GM18517 (cell line): ENCODE measurements around the gene PPL.
"Not testable (repeated sequence)": the region's sequence is repeated elsewhere in the genome, so short reads cannot be mapped to it uniquely, and the experiment has no call there.

Experiments
- ATAC-seq: cut with Tn5 transposase; IDR thresholded peaks from one replicate; pipeline ENCODE4 v1.9.1; 2021; ENCODE audit warnings: mild to moderate bottlenecking, moderate library complexity; ENCODE audit not compliant: unreplicated experiment

The PPL gene

DNA sequence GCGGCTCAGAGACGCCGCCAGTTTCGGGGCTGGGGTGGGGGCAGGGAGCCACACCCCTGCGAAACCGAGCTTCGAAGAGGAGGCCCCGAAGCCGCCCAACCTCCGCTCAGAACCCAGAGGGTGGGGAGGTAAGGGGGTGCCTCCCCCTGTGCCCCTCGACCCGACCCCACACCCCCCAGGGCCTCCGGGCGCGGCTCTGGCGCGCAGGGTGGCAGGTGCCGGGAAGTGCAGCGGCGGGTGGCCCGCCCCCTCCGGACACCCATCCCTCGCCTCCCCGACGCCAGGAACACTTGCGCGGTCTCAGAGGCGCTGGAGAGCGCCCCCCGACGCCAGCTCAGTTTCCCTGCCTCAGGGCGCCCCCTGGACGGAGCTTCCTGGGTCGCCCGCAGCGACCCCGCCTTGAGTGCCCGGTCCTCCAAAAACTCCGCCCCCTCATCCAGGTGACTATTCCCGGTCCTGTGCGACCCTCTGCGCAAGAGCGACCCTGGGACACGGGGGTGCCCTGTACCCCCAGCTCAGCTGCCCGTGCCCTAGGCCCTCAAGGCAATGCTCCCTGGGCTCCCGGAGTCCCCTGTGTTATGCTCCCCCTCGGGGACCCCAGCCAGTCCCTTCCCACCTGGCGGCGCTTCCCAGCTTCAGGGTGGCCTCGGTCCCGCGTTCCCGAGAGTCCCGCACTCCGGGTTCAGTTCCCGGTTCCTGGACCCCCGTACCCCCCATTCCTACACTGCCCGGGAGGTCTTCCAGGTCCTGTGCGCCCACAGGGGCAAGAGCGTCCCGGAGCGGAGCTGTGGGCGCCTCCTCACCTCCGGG is 562 bp downstream of the PPL start:
- ATAC-seq, result no peak

GRCh38 chr16:4935241-4935855 is 1.6 kb downstream of the PPL start:
- no peak for ATAC-seq

DNA sequence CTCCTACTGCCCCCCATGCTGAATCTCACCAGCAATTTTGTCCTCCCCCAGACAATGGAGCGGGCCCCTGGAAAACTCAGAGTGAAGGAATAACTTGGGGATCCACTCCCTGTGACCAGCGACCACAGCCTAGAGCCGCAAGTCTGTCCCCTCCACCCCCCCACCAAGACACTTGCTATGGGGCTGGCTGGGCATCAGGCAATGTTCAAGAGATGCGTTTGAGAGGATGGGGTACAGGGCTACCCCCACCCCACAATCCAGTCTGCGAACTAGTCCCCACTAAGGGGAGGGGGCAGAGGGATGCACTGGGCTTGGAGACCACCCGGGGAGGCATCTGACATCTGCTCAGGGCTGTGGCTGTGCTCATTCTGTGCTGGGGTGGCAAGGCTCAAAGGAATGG is 2.4 kb downstream of the PPL start:
- no peak for ATAC-seq

- no peak for ATAC-seq
Observed at GRCh38 chr16:4933871-4934395, 3.0 kb downstream of the PPL start.

DNA sequence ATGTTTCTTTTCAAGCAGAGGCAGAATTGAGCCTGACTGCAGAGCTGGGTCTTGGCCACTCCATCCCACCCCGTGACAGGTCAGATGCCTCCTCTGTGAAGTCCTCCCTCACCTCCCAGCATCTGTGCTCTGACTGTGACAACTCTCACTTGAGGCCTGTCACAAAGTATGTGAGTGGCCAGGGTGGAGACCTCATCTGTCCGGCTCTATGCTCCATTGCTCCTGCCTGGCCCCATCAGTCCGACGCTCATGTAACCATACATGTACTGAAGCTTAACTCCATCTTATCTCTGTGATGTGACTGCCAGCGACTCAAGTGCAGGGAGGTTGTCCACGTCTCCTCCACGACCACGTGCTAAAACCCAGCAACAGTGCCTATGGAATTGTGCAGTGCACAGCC is 3.5 kb downstream of the PPL start:
- ATAC-seq, result no peak

DNA sequence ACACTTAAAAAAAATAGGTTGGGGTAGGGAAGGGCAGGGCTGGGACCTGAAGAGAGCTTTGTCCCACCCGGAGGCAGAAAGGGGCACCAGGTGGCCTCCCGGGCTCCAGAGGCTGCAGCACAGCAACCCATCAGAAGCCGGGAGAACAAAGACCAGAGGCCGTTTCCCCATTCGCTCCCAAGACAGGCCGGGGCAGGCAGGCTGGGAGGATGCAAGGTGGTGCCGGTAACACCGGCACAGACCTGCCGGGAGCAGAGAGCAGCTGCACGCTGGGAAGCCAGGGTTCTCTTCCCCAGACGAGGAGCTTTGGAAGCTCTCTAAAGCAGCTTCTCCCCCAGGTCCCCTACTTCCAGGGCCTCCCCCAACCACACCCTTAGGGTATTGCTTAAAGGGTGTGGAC is 5.6 kb downstream of the PPL start:
- no peak for ATAC-seq

- ATAC-seq, result not testable (repeated sequence)
Observed at GRCh38 chr16:4929619-4930018, 7.3 kb downstream of the PPL start.

DNA sequence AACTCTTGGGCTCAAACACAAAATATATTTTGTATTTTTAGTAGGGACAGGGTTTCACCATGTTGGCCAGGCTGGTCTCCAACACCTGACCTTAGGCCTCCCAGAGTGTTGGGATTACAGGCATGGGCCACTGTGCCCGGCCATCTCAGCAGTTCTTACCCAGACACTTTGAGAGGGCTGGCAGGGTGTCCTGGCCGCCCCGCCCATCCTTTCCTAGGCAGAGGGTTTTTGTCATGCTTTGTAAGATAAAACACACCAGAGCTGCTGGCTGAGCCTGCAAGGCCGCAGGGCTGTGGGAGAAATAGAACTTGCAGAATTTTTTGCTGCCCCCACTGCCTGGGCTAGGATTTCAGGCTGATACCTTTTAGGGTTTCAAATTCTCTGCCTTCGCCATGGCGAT is 8.7 kb downstream of the PPL start:
- ATAC-seq, result no peak

- no peak for ATAC-seq
Observed at GRCh38 chr16:4927661-4928060, 9.3 kb downstream of the PPL start.

- ATAC-seq, result no peak
Observed at GRCh38 chr16:4926928-4927327, 10.0 kb downstream of the PPL start.

DNA sequence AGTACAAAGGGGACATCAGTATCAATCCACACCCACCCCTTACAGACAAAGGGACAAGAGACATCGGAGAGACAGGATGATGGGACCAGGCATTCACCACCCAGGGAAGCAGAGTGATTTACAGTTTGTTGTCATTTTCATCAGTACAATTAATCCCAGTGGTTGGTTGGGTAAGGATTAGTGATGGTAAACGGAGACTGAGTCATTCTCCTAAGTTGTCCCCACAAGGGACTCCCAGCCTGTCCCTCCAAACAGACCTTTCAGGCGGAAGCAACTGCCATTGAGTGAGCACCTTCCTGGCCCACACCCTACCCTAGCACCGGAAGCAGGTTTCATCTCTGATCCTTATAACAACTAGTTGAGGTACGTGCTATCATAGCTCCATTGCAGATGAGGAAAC is 11.2 kb downstream of the PPL start:
- ATAC-seq, result no peak

DNA sequence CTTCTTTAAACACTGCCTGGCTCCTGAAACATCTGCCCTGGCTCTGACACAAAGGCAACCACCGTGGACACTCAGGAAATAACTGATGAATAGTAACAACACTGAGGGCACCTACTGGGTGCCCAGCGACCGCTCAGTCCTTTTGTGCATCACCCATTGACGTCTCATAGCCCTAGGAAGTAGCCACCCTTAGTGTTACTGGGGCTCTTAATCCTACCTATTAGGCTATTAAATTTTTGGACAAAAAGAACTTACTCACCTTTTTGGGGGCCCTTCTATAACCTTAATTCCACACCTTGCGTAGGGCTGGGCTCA is 11.7 kb downstream of the PPL start:
- no peak for ATAC-seq

DNA sequence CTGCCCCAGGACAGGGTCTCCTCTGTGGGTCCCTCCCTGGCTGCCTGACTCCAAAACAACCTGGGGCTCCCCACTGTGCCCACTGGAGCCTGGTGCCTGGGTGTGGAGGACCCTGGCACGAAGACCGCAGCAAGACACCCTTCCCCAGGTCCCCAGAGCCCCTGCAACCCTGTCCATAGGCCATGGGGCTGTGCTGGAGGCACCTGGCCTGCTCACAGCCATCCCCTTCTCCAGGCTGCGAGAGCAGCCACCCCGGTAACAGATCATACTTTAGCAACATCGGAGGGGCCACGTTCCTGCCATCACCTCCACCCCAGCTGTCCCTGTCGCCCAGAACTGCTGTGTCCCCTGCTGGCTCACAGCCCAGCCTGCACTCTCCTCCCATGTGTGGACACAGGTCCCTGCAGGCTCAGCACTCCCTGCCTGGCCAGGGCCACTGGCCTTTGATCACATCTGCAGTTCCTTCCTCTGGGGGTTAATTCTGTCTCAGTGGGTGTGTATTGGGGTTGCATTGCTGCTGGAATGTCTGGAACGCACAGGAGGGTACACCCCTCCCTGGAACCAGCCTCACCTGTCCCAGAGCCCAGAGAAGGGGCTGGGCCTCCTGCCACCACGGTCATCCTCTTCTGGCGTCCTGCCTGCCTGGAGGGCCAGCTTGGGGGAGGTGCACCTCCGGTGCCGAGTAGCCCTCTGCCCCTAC is 12.2 kb downstream of the PPL start:
- no peak for ATAC-seq

DNA sequence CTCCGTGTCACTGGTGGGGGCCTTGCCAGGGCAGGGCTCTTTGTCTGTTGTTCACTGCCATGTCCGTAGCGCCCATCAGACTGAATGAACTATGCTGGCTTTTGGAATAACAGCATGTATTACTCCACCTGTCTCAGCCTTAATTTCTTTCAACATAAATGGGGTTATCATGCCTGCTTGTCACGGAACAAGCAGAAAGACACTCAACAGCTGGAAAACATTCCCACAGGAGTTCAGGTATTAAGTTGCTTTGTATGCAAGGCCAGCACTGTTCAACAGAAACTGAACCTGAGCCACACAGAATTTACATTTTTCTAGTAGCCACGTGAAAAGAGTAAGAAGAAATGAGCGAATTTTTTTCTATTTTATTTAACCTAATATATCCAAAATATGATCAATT is 13.1 kb downstream of the PPL start:
- ATAC-seq, result no peak

GRCh38 chr16:4922721-4923342 is 14.1 kb downstream of the PPL start:
- no peak for ATAC-seq

DNA sequence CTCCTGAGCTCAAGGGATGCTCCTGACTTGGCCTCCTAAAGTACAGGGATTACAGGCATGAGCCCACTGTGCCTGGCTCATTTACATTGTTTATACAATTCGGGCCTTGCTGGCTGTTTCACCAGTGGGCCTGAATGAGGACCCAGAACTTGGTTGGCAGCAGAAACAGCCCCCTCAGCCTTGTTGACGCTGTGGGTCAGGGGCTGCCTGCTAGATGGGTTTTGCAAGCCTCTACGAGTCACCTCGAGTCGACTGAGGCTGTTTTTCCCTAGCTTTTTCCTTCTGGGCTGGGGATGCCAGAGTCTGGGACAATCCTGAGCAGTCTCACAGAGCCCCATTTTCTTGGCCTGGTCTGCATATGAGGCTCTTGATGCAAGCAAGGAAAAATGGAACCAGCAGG is 16.1 kb downstream of the PPL start:
- ATAC-seq, result no peak

- ATAC-seq, result no peak
Observed at GRCh38 chr16:4918781-4919251, 18.1 kb downstream of the PPL start.

DNA sequence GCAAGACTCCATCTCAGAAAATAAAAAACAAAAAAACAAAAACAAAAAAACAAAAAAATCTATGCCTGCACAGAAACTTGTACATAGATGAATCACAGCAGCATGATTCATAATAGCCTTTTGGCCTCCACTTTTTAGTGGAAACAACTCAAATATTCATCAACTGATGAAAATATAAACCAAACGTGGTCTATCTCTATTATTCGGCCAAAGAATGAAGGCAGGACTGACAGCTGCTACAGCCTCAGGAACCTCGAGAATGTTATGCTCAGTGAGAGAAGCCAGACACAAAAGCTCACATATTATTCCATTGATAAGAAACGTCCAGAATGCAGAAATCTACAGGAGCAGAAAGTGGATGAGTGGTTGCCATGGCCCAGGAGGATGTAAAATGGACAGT is 19.8 kb downstream of the PPL start:
- no peak for ATAC-seq

- ATAC-seq, result no peak
Observed at GRCh38 chr16:4915226-4915761, 21.7 kb downstream of the PPL start.

- ATAC-seq, result no peak
Observed at GRCh38 chr16:4914528-4915225, 22.3 kb downstream of the PPL start.
